Lower leg skin (tissue), 4 donors: Measurements from ENCODE around the gene KDM4B. TPM values are rescaled to one million over a fixed set of nuclear protein-coding genes. Genes with fewer than 3 reads are reported as not detected.

Experiments
- DNase-seq, 2 donors: peaks; one replicate each; pipeline ENCODE4 v3.0.0-alpha.2; 2019; ENCODE audit warnings: low spot score in 2 of 2
- H3K4me3 ChIP-seq: fragments of 200-600 bp; sonication (generic); 2 replicates; pipeline ENCODE4 v1.5.1; 2017; ENCODE audit warnings: mild to moderate bottlenecking, low read depth; ENCODE audit not compliant: poor library complexity, severe bottlenecking
- POLR2A ChIP-seq, 2 donors: fragments of 450-650 bp; IDR thresholded peaks; one replicate each; pipeline ENCODE4 v1.6.1; 2016 to 2017; ENCODE audit warnings: antibody characterized with exemption in 2 of 2, mild to moderate bottlenecking in 1 of 2, moderate library complexity in 1 of 2
- WGBS, 2 donors: methylation state at CpG; one replicate each; pipeline ENCODE4 v1.1.5; 2018; 5-methylcytosine and 5-hydroxymethylcytosine counted together
- intact Hi-C: fragments of 100-400 bp; cut with DNase I; formaldehyde crosslinking; loops from one replicate; pipeline ENCODE4 v1.15.0; 2023; ENCODE audit warnings: low total_unique reads
- total RNA-seq, 4 donors: library from RNA; depleted of rRNA; stranded (reverse); fragments of >200 nt; gene quantifications; one replicate each; pipeline ENCODE4 v1.1.0, GENCODE V29; 2016
- TF ChIP-seq, protein P1 (sequence below), 3 donors: fragments of 450-650 bp; IDR thresholded peaks; one replicate each; pipeline ENCODE4 v1.5.1; 2016; ENCODE audit warnings: antibody characterized with exemption in 3 of 3, mild to moderate bottlenecking in 3 of 3, moderate library complexity in 2 of 3

KDM4B gene
- total RNA-seq, 4 donors from 2014 or later: 40.1 to 71.4 (median 51.3) TPM

DNA sequence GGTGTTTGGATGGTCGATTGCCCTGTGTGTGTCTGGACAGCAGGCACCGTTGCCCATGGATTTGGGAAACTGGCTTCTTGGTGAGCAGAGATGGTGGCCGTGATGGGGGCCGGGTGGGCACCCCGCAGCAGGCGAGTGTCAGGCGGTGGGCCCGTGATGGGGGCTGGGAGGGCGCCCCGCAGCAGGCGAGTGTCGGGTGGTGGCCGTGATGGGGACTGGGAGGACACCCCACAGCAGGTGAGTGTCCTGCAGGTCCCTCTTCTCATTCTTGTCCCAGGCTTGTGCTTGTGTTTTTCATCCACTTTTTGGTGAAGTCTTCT, 86.5 kb downstream of the KDM4B start:
- intact Hi-C loops: no loop called here
- no peak overlapping the region for H3K4me3 ChIP-seq
- WGBS, 2 donors: 93 to 95% methylated on average over 13 of the region's 13 CpGs
- DNase-seq: no peak
- TF ChIP-seq, protein P1, sequence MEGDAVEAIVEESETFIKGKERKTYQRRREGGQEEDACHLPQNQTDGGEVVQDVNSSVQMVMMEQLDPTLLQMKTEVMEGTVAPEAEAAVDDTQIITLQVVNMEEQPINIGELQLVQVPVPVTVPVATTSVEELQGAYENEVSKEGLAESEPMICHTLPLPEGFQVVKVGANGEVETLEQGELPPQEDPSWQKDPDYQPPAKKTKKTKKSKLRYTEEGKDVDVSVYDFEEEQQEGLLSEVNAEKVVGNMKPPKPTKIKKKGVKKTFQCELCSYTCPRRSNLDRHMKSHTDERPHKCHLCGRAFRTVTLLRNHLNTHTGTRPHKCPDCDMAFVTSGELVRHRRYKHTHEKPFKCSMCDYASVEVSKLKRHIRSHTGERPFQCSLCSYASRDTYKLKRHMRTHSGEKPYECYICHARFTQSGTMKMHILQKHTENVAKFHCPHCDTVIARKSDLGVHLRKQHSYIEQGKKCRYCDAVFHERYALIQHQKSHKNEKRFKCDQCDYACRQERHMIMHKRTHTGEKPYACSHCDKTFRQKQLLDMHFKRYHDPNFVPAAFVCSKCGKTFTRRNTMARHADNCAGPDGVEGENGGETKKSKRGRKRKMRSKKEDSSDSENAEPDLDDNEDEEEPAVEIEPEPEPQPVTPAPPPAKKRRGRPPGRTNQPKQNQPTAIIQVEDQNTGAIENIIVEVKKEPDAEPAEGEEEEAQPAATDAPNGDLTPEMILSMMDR (IDR thresholded peaks at IDR 0.05): no peak
- TF ChIP-seq POLR2A (IDR thresholded peaks at IDR 0.05): no peak

DNA sequence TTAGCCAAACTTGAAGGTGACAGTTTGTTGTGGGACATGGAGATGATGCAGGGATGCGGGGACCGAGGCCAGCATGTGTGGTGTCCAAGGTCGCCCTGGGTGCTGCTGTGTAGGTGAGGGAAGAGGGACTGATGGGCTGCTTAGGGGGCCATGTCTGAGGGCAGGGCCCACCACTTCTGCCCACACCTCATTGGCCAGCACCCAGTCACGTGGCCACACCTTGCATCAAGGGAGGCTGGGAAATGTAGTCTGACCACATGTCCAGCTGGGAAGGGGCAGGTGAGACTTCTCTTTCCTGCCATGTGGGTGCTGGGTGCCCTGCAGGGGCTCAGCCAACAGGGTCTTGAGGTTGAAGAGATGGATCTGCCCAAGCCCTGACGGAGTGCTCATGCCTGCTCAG, 88.9 kb downstream of the KDM4B start:
- no peak overlapping the region for H3K4me3 ChIP-seq
- TF ChIP-seq, protein P1 (IDR thresholded peaks at IDR 0.05): no peak
- TF ChIP-seq POLR2A (IDR thresholded peaks at IDR 0.05): no peak
- 84 to 93% methylated on average over 5 of the region's 5 CpGs for WGBS, 2 donors
- DNase-seq: no peak
- intact Hi-C loops: no loop called here

DNA sequence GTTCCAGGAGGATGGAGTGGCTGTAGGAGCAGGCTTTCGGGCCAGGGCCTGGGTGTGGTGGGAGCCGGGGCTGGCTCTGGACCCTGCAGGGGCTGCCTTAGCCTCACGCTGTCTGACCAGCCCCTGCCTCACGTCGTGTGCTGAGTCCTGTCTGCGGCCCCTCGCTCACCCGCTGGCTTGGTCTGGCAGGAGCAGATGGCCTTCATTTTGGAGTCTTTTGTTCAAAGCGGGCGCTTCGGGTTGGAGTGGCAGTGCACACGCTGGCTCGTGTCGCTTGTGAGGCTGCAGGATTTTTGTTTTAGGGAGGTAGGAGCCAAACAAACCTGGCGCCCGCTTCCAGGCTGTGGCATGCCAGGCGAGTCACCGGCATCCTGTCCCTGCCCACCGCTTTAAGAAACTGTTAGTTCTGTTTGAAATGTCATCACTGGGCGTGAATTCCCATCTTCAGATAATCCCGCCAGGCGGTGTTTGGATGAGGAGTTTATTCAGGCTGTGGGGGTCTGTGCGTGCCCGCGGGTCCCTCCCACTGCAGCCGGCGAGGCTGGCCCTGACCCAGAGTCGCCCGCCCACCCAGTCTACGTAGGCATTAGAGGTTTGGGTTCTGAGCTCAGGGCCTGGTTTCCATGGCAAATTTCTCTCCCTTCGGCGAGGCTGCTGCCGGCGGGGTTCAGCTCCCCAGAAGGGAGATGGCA, 89.8 kb downstream of the KDM4B start:
- no peak for DNase-seq
- intact Hi-C loops: no loop called here
- WGBS, 2 donors: 47 to 56% methylated on average over 28 to 34 of the region's 34 CpGs
- TF ChIP-seq, protein P1 (IDR thresholded peaks at IDR 0.05): no peak
- no peak for TF ChIP-seq POLR2A (IDR thresholded peaks at IDR 0.05)
- no peak overlapping the region for H3K4me3 ChIP-seq

DNA sequence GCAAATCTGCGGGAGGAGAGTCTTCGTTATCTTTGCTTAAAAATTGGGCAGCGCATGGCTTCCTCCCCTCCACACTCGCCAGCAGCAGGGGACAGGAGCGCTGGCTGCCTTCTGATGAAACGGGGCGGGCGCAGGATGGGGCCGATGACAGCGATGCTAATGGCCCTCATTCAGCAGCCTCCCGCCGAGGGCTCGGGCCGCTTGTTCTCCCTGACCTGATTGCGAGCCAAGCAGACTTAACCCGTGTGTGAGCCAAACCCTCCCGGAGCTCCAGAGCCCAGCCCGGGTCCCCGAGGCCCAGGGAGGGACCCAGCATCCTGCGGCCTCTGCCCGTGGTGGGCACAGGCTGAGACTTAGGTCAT, 90.3 kb downstream of the KDM4B start:
- TF ChIP-seq POLR2A (IDR thresholded peaks at IDR 0.05): no peak
- TF ChIP-seq, protein P1 (IDR thresholded peaks at IDR 0.05): no peak
- intact Hi-C loops: no loop called here
- no peak overlapping the region for H3K4me3 ChIP-seq
- WGBS, 2 donors: 44 to 52% methylated on average over 4 to 21 of the region's 21 CpGs
- DNase-seq: no peak

DNA sequence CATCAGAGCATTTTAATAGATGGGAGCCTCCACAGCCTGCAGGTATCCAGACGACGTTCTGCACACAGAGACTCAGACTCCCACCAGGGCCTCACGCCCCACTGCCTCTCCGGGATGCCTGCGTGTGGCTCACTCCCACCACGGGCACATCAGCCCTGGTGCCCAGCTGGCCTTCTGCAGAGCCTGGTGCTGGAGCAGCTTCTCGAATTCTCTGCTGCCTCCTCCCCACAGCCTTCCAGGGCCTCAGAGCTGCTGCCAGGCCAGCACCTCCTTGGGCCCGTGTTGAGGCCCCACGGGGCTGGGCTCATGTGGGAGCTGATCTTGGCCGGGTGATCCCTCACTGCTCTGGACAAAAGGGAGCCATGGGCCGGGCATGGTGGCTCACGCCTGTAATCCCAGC, 90.9 kb downstream of the KDM4B start:
- no peak for TF ChIP-seq POLR2A (IDR thresholded peaks at IDR 0.05)
- intact Hi-C loops: no loop called here
- no peak overlapping the region for H3K4me3 ChIP-seq
- 77 to 83% methylated on average over 10 to 12 of the region's 12 CpGs for WGBS, 2 donors
- no peak for DNase-seq

DNA sequence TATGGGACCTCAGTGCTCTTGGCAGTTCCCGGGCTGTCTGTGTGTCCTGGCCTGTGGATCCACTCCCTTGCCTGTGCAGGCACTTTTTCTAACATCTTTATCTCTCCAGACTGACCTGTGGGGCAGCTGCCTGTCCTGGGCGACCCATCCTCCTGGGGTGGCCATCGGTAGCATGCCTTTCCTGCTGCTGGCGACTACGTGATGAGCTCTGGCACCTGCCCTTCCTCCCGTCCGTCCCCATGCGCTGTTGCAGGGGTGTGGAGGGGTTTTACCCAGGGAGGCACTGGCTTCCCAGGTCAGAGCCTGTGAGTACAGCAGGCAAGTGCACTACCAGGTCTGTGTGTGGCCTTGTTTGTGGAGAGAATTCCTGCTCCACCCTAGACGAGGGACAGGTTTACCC, 93.3 kb downstream of the KDM4B start:
- no peak overlapping the region for H3K4me3 ChIP-seq
- 97 to 98% methylated on average over 9 of the region's 9 CpGs for WGBS, 2 donors
- no peak for DNase-seq
- intact Hi-C loops: no loop called here
- TF ChIP-seq POLR2A (IDR thresholded peaks at IDR 0.05): no peak
- TF ChIP-seq, protein P1 (IDR thresholded peaks at IDR 0.05): no peak
